GM12892 (cell line): ENCODE results near the gene POU2F2.

Source experiments
- POLR2A ChIP-seq: IDR thresholded peaks from 2 replicates; pipeline ENCODE4 v1.6.1; 2011; ENCODE audit warnings: low read depth, low read length, control low read depth
- POLR2AphosphoS5 ChIP-seq: IDR thresholded peaks from 2 replicates; pipeline ENCODE4 v1.6.1; 2011; ENCODE audit warnings: low read depth, low read length, control low read depth

DNA sequence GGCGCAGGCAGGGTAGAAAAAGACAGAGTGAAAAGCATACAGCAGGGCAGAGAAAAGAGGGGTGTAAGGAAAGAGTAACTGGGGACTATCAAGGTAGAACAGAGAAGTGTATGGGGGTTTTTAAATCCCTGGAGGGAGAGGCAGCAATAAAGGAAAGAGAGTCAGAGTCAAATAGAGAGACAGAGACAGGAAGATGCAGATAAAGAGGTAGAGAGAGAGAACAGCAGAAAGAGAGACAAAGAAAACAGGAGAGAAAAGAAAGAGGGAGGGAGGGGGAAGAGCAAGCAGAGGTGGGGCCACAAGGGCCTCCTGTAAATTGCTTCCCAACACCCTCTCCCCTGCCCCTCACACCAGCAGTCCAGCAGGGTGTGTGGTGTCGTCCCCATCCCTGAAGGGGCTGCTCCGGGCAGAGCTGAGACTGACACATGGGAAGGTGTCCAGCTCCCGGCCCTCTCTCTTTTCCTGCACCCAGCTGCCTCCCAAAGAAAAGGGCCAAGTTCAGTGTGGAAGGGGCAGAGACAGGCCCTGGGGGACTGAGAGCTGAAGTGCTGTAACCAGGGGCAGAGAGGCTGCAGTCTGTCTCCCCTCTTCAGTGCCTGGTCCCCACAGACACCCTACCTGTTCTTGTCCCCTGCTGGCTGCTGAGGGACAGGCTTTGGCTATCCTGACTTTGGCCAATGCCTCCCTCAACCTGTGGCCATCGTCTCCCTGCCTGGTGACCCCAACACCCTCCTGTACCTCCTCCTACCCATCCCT lies 17.4 kb upstream of the POU2F2 start:
- TF ChIP-seq POLR2A = no peak
- TF ChIP-seq POLR2AphosphoS5 = no peak
